C4-2B (cell line): ENCODE results near the gene TCERG1L.

Experiments used
- CTCF ChIP-seq: fragments of 450-650 bp; conservative IDR thresholded peaks from 2 replicates; pipeline ENCODE4 v1.5.1; 2017; ENCODE audit warnings: mild to moderate bottlenecking
- ZFX ChIP-seq: fragments of 450-650 bp; IDR thresholded peaks from 2 replicates; pipeline ENCODE4 v1.6.1; 2017

- TF ChIP-seq CTCF (no peak), ZFX (no peak)
Observed at GRCh38 chr10:131273476-131273875, 38.0 kb downstream of the TCERG1L start.
